Prostate gland (tissue), 2 donors: Measurements from ENCODE around the gene WWTR1. TPM values are rescaled to one million over a fixed set of nuclear protein-coding genes. Genes with fewer than 3 reads are reported as not detected.
A peak's percentile ranks its signal among the peaks of the same experiment; 100 is the strongest.

ENCODE experiments used
- DNase-seq: peaks from one replicate; pipeline ENCODE4 v3.0.0-alpha.2; 2019; ENCODE audit warnings: low spot score
- H3K27ac ChIP-seq, 2 donors: fragments of 200-600 bp; sonication (generic); 2 replicates each; pipeline ENCODE4 v1.5.1; 2017 to 2019
- H3K27me3 ChIP-seq: fragments of 200-600 bp; sonication (generic); replicated peaks from 2 replicates; pipeline ENCODE4 v1.5.1; 2019; ENCODE audit not compliant: insufficient read depth
- H3K36me3 ChIP-seq, 2 donors: fragments of 200-600 bp; sonication (generic); 1 replicate in 1 of 2; 2 replicates in 1 of 2; pipeline versions ENCODE4 v1.5.1 to v1.8.1; 2017 to 2019
- H3K4me1 ChIP-seq: fragments of 200-600 bp; sonication (generic); replicated peaks from 2 replicates; pipeline ENCODE4 v1.5.1; 2019
- H3K4me3 ChIP-seq, 2 donors: fragments of 200-600 bp; sonication (generic); 2 replicates each; pipeline ENCODE4 v1.5.1; 2017 to 2019
- H3K9me3 ChIP-seq: fragments of 200-600 bp; sonication (generic); 2 replicates; pipeline ENCODE4 v1.5.1; 2017
- POLR2A ChIP-seq: fragments of 450-650 bp; IDR thresholded peaks from one replicate; pipeline ENCODE4 v1.6.1; 2016; ENCODE audit warnings: antibody characterized with exemption, mild to moderate bottlenecking
- POLR2AphosphoS5 ChIP-seq: sonication (generic); formaldehyde crosslinking; IDR thresholded peaks from one replicate; pipeline ENCODE4 v1.6.1; 2017; ENCODE audit warnings: antibody characterized with exemption
- WGBS: methylation state at CpG from one replicate; pipeline ENCODE4 v1.1.5; 2018; 5-methylcytosine and 5-hydroxymethylcytosine counted together
- intact Hi-C: fragments of 100-400 bp; cut with DNase I; formaldehyde crosslinking; loops from one replicate; pipeline ENCODE4 v1.14.2; 2022
- total RNA-seq, 2 donors: library from RNA; depleted of rRNA; stranded (reverse); fragments of >200 nt; gene quantifications; one replicate each; pipeline ENCODE4 v1.1.0, GENCODE V29; 2016
- TF ChIP-seq, protein P1 (sequence below), 4 experiments: fragments of 200-600 bp in 2 of 4; fragments of 450-650 bp in 2 of 4; sonication (generic) in 2 of 4; IDR thresholded peaks; 1 replicate in 3 of 4; 2 replicates in 1 of 4; pipeline ENCODE4 v1.5.1; 2016 to 2019; ENCODE audit warnings: antibody characterized with exemption in 4 of 4, mild to moderate bottlenecking in 2 of 4, moderate library complexity in 2 of 4

WWTR1 gene
- total RNA-seq, 2 donors from 2014 or later: 47.5 to 79.4 TPM

DNA sequence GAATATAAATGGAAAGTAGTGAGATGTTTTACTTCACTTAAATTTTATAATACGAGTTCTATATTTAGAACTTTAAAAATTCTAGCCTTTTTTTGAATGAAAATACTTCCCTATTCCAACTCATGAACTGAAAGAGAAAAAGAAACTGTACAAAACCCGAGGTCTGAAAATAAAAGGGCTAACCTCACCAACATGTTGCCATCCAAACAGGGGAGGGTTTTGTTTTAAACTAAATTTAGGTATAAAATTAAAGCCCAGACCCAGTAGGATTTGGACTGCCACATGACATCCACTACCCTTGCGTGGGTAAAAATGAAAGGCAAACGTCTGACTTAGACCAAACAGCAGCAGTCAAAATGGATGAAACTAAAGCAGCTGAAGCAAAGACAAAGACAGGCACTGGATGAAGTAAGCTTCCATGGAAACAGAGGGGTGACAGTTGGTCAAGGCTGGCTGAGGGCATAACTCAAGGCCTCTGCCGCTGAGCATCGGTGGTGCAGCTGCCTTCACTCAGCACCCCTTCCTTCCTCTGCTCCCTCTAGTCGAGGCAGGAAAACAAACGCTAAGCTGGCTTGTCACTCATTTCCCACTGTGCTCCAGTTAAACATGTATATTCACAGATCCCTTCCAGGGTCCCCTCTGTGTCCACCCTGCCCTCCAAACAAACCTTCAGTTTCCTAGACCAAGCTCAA, 125.2 kb downstream of the WWTR1 start:
- 58% methylated on average over 8 of the region's 8 CpGs for WGBS
- no peaks in the 10 kb centered on the region for H3K4me1 ChIP-seq

GRCh38 chr3:149529099-149529498, 128.7 kb downstream of the WWTR1 start:
- H3K27ac ChIP-seq: peak overlapping the region in 1 of 2 donors; percentile 35
- intact Hi-C loops: no loop called here
- H3K27me3 ChIP-seq: no peaks in the 10 kb centered on the region
- no peak overlapping the region for H3K4me3 ChIP-seq
- DNase-seq: no peak
- TF ChIP-seq POLR2AphosphoS5 (no peak), POLR2A (no peak)
- TF ChIP-seq, protein P1, sequence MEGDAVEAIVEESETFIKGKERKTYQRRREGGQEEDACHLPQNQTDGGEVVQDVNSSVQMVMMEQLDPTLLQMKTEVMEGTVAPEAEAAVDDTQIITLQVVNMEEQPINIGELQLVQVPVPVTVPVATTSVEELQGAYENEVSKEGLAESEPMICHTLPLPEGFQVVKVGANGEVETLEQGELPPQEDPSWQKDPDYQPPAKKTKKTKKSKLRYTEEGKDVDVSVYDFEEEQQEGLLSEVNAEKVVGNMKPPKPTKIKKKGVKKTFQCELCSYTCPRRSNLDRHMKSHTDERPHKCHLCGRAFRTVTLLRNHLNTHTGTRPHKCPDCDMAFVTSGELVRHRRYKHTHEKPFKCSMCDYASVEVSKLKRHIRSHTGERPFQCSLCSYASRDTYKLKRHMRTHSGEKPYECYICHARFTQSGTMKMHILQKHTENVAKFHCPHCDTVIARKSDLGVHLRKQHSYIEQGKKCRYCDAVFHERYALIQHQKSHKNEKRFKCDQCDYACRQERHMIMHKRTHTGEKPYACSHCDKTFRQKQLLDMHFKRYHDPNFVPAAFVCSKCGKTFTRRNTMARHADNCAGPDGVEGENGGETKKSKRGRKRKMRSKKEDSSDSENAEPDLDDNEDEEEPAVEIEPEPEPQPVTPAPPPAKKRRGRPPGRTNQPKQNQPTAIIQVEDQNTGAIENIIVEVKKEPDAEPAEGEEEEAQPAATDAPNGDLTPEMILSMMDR (IDR thresholded peaks at IDR 0.05): no peak
- H3K36me3 ChIP-seq: no peaks in the 10 kb centered on the region
- 25% methylated on average over 2 of the region's 2 CpGs for WGBS
- no peaks in the 10 kb centered on the region for H3K9me3 ChIP-seq
- no peaks in the 10 kb centered on the region for H3K4me1 ChIP-seq

More for the DNA sequence above, 125.2 kb downstream of the WWTR1 start:
- Histone ChIP-seq H3K27ac (no peak overlapping the region), H3K27me3 (no peaks in the 10 kb centered on the region), H3K4me3 (no peak overlapping the region), H3K36me3 (no peaks in the 10 kb centered on the region), H3K9me3 (no peaks in the 10 kb centered on the region)
- intact Hi-C loops: loop anchor here (5.0 kb wide), 1 partner anchor 125 kb away; the partner anchor contains the start of gene WWTR1
- no peak for DNase-seq
- TF ChIP-seq, protein P1 (IDR thresholded peaks at IDR 0.05): no peak
- TF ChIP-seq POLR2AphosphoS5 (no peak), POLR2A (no peak)

- Histone ChIP-seq H3K9me3 (no peaks in the 10 kb centered on the region), H3K36me3 (no peaks in the 10 kb centered on the region), H3K4me3 (no peak overlapping the region), H3K27me3 (no peaks in the 10 kb centered on the region), H3K4me1 (no peaks in the 10 kb centered on the region), H3K27ac (peak overlapping the region in 1 of 2 donors; percentile 35)
- intact Hi-C loops: no loop called here
- WGBS: 40% methylated on average over 4 of the region's 4 CpGs
- no peak for TF ChIP-seq POLR2AphosphoS5
- TF ChIP-seq, protein P1 (IDR thresholded peaks at IDR 0.05): no peak
- no peak for TF ChIP-seq POLR2A
- no peak for DNase-seq
Observed at GRCh38 chr3:149528340-149528650, 129.5 kb downstream of the WWTR1 start.

GRCh38 chr3:149527531-149528339, 130.1 kb downstream of the WWTR1 start:
- Histone ChIP-seq H3K36me3 (no peaks in the 10 kb centered on the region), H3K9me3 (no peaks in the 10 kb centered on the region), H3K4me1 (no peaks in the 10 kb centered on the region), H3K27me3 (no peaks in the 10 kb centered on the region), H3K27ac (peak overlapping the region; percentile 13 to 35), H3K4me3 (no peak overlapping the region)
- WGBS: 48% methylated on average over 5 of the region's 5 CpGs
- no peak for TF ChIP-seq POLR2AphosphoS5
- TF ChIP-seq, protein P1 (IDR thresholded peaks at IDR 0.05): peak in 1 of 4 experiments; percentile 25
- no peak for DNase-seq
- intact Hi-C loops: no loop called here
